Ecto neural progenitor cell (in vitro differentiated cells): ENCODE data around the gene TIMP4.

Source experiments
- DNase-seq: peaks from one replicate; pipeline ENCODE4 v3.0.0-alpha.2; 2018; ENCODE audit warnings: low spot score

The TIMP4 gene

DNA sequence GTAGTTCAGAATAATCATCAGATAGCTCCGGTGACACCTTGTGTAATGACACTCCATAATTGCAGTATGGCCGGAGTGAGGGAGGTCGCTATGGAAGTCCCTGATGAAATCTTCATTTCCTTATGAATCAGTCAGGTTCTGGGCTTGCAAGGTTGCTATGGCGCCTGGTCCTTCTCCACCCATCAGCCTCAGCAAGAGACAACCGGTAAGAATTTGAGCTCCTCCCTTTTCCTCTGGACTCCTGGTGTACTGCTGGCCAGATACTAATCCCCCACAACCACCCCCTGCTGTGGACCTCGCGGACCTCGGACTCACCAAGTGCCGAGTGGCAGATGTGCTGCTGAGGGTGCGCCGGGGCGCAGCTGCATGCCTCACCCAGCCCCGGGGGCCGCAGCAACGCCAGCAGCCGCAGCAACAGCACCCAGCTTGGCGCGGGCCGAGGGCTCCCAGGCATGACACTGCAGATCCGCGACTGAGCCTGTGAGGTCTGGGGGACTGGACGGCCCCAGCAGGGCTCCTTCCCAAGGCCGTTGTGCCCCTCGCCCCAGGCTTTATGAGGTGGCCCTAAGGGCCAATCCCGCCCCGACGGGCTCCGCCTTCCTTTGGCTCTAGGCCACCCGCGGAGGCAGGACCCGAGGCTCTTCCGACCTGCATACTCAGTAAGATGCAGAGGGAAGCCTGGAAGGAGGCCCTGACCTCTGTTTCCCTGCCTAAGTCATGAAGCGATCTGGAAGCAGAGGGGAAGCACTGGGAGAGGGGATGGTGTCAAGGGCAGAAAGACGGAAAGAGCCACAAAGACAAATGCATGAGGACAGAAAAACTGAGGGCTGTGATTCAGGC lies at the start of gene TIMP4:
TSS of gene TIMP4 (minus strand) at position 526 of the 840 bp plus-strand sequence. CDS start at position 454, 72 bp downstream.
- DNase-seq: peak; percentile 64

DNA sequence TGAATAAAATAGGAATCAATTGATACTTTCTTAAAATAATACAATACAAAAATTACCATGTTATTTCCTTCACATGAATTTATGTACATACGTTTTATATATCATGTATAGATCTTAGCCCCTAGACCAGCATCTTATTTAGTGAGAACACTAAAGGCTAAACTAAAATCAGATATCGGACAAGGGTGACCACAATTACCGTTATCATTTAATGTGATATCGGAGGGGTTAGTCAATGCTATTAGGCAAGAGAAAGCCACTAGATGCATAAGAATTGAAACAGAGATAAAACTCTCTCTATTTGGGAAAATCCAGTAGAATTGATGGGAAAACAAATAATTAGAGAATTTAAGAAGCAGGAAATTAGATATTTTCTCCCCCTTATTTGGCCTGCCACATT lies 46.5 kb upstream of the TIMP4 start:
- DNase-seq: no peak

DNA sequence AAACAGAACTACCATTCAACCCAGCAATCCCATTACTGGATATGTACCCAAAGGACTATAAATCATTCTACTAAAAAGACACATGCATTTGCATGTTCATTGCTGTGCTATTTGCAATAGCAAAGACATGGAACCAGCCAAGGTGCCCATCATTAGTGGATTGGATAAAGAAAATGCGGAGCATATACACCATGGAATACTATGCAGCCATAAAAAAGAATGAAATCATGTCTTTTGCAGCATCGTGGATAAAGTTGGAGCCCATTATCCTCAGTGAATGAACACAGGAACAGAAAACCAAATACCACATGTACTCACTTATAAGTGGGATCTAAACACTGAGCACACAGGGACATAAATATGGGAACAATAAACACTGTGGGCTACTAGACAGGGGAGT lies 43.1 kb upstream of the TIMP4 start:
- DNase-seq: no peak

GRCh38 chr3:12198301-12198700 lies 39.6 kb upstream of the TIMP4 start:
- no peak for DNase-seq

- no peak for DNase-seq
Measured at GRCh38 chr3:12197475-12197874, 38.8 kb upstream of the TIMP4 start.

DNA sequence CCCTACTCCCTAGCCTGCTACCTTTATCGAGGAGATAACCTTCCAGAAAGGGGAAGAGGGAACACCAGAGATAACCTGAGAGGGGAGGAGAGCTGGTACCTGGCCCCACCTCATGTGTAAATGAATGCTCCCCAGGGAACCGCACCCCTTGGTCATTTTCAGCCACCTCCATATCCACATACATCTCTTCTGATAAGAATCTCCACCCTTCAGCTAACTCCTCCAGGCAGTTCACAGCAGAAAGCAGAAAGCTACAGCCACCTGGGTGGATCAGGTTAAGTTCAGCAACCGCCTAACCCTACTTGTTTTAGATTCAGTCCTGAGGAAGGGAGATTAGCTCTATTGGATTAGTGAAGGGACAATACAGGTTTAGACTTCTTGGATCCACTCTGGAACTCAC lies 38.0 kb upstream of the TIMP4 start:
- no peak for DNase-seq

DNA sequence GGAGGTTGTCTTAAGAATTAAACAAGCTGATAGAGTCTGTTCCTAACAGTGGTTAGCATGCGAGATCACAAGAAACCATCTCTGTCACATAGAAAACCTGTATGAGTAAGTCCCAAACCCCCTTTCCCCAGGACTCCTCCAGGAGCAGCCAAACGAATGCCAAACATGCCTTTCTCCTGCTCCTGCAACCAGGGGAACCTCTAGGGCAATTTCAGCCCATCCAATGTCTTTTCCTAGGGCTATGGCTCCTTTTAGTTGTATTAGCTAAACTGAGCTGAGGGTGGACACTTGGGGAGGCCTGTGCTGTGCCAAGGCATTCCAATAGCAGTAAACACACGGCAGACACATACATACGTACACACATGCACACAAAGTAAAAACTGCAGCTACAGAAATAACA lies 36.5 kb upstream of the TIMP4 start:
- no peak for DNase-seq

DNA sequence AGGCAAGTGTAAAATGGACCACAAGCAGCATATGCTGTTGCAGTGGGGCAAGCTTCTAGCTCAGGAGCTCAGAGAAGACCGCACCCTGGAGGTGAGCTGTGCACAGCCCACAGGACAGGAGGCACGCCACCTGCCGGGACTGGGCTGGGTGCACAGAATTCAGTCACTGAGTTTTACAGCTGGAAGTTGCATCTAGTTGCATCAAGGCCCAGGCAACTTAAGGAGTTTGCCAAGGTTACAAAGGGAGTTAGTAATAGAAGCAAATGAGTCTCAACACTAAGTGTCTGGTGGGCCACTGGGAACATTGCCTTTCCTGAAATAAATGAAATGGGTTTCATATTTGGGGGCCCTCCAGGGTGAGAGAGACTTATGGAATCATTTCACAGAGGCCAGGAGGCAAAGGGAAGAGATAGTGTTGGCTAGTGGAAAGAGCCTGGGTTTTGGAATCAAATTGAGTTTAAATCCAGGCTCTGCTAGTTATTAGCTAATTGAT lies 36.0 kb upstream of the TIMP4 start:
- no peak for DNase-seq

DNA sequence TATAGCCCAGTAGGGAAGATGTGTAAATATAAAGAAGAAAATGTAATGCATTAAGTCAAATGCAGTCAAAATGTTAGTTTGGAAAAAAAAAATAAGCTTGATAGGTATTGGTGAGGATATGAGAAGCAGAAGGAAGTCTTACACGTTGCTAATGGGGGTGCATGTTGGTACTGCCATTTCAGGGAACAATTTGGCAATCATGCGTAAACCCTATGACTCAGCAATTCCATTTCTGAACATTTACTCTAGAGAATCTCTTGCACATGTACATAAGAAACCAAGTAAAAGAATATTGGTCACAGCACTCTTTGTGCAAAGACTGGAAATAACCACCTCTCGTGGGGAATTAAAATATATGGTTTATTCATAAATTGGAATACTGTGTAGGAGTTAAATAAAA lies 35.5 kb upstream of the TIMP4 start:
- no peak for DNase-seq

GRCh38 chr3:12193485-12194165 lies 34.9 kb upstream of the TIMP4 start:
- no peak for DNase-seq

- no peak for DNase-seq
Measured at GRCh38 chr3:12192655-12193484, 34.2 kb upstream of the TIMP4 start.

- no peak for DNase-seq
Measured at GRCh38 chr3:12192173-12192572, 33.5 kb upstream of the TIMP4 start.

DNA sequence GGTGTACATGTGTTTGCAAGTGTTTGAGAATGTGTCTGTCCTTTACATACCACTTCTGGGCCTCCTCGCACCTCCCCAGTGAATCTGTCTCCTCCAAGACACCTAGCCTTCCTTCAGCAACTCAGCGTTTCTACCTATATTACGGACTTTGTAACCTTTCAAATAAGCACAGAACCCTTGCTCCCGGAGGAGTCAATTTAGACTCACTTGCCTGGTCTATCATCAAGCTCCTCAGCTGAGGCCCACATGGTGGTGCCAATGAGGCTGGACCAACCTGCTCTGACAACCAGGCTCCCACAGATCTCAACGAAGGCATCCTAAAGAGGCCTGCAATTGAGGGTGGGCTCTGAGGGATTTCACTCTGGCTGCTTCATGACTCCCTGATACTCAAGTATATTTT lies 32.8 kb upstream of the TIMP4 start:
- DNase-seq: no peak

DNA sequence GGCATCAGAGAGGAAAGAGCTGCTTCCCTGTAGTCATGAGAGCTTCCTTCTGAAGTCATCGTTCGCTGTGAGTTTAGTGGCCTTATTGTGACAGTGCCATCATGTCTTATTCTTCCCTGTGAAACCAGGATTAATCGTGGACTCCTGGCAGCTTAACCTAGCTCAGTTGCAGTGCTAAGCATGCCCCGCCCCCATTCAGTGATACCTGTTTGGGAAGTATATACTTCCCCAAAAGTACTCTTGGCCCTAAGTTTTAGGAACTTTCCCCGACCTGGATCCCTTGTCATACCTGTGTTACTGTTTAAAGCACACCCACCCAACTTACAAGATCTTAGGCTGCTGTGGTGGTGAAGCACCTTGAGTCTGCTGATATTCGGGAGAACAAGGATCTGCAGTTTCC lies 32.1 kb upstream of the TIMP4 start:
- no peak for DNase-seq

DNA sequence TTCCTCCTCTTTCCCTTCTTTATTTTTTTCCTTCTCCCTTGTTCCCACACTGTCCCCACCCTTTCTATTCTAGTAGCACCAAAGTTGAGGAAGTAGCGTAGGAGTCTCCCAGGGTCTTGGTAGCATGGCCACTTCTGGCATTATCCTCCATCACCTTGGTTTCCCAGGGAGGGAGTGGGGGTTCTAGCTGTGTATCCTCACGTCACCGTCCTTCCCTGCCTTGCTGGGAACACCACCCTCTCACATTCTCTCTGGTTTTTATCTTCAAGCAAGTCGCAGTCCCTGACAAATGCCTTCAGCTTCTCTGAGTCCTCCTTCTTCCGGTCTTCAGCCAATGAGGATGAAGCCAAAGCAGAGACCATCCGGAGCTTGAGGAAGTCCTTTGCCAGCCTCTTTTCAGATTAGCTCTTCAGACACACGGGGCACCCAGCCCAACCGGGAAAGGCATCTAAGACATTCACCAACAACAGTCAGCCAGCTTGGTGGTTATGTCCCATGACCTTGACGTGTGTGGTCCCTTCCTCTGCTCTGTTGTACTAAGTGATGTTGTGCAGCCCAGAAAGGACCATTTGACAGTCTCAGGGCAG lies 31.6 kb upstream of the TIMP4 start:
- no peak for DNase-seq

- DNase-seq: no peak
Measured at GRCh38 chr3:12188681-12189287, 30.1 kb upstream of the TIMP4 start.

DNA sequence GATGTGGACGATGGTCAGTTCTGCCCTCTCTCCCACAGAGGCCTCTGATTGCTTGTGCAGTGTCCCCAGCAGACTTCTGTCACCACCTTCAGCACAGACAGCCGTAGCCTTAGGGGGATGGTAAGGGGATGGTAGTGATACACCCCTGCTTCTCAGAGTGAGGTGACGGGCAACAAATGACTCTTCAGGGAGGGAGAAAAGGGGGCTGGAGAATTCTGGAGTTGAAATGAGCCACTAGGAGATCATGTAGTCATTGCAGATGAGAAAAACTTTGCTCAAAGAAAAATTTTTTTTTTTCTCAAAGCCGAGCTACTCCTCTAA lies 29.6 kb upstream of the TIMP4 start:
- DNase-seq: no peak

GRCh38 chr3:12187448-12188327 lies 29.0 kb upstream of the TIMP4 start:
- no peak for DNase-seq

- no peak for DNase-seq
Measured at GRCh38 chr3:12186515-12187286, 28.0 kb upstream of the TIMP4 start.

- no peak for DNase-seq
Measured at GRCh38 chr3:12186046-12186445, 27.3 kb upstream of the TIMP4 start.
